ENCODE measurements around the gene PROM1.

Gene PROM1

DNA sequence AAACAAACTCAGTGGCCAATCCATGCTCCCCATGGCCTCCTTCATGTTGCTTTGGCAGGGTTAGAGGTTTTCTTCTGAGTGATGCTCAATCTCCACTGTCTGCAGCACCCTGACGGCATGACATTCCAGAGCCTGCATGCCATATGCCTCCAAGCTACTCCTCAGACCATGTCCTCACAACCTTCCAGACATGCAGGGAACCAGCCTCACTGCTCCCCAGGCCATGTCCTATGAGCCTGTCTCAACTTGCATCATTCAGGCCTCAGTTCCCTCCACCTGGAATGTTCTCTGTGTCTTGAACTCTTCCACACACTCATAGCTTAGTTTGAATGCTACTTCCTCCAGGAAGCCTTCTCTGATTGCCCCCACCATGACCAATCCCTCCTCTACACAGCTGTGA lies 18.8 kb downstream of the PROM1 start:
- no peak for DNase-seq (ENCODE audit: low spot score)

DNA sequence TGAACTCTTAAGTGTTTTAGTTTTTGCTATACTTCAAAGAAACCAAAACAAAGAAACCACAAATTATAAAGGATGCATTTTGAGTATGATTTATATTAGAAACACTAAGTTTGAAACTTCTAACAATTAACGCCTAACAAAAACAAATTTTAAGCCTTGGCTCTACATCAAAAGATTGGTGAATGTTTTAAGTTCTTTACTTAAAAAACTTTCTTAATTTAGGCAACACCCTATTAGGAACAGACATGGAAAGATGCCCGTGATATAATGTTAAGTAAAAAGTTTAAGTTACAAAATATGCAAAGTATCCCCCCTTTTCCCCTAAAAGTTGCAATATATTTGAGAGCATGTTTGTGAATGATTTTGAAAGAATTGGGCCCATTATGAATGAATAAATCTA lies 21.2 kb downstream of the PROM1 start:
- DNase-seq (ENCODE audit: low spot score) = no peak

DNA sequence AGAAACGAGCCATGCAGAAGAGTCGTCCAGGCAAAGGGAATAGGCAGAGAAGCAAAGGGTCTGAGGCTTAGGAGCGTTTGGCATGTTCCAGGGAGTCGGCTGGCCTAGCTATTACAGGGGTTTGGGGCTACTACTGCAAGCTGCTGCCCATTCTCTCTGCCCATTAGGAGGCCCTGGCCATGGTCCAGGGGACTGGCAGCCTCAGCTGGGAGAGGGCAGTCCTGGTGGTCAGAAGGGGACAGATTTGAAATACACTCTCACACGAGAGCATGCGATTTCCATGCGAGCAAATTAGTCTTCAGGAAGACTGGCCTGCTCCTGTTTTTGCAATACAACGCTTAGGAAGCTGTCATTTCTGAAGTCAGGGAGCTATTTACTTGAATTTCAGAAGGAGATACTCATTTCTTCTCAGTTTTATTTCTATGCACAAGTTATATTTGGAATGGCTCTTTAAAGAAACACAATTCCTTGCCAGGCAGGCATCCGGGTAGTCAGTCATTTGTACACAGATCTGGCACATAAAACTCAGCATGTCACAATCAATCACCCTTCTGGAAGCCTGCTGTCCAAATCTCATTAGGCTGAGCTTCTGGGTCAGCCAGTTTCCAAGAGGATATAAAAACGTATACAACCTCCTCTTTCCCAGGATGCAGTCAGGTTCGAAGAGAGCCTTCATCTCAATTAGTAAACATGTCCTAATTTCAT lies 27.0 kb downstream of the PROM1 start:
- no peak for DNase-seq (ENCODE audit: low spot score)

DNA sequence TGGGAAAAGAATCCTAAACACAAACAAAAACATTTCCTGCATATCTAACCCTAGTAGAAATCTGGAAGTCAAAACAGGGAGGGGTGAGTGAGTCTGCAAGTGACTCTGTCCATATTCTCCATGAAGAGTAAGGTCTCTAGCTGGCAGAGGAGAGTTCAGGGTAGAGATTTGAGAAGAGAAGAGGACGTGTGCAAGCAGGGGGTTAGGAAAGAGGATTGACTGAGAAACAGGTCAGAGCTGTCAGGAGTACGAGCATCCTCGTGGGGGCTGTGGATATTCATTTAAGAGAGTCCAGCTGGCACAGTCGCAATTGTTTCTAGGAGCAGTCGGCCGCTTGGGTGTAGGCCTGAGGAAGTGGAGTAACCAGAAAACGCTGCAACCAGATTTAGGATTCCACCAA lies 27.9 kb downstream of the PROM1 start:
- no peak for DNase-seq (ENCODE audit: low spot score)

DNA sequence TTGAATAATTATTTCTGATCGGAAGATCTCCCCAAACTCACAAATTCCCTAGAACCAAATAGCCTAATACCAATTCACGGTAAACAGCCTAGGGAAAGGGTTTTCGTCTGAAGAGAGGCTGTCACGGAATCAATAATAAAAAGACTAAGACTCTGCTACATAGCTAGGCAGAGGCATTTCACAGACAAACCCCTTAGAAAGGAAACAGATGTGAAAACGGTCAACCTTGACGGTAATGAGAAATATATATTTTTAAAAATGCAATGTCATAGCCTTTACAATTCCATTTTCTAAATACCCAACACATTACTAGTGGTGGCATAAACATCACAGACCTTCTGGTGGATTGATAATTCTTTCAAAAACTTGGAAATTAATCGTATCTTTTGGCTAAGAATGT lies 28.4 kb downstream of the PROM1 start:
- DNase-seq (ENCODE audit: low spot score) = no peak

DNA sequence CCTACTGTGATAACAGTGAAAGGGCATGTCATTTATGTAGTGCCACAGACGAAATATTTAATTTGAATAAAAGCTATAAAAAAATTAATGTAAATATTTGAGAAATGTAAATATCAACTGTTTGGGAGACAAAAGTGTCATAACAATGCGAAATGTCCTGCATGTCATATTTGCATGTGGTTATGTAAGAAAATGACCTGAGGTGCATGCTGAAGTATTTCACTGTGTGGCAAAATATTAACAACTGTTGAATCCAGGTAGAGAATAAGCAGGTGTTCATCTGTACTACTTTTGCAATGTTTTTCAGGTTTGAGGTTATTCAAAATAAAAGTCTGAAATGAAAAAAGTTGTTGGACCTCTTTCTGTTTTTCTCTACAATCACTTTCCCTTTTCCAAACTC lies 30.9 kb downstream of the PROM1 start:
- no peak for DNase-seq (ENCODE audit: low spot score)

DNA sequence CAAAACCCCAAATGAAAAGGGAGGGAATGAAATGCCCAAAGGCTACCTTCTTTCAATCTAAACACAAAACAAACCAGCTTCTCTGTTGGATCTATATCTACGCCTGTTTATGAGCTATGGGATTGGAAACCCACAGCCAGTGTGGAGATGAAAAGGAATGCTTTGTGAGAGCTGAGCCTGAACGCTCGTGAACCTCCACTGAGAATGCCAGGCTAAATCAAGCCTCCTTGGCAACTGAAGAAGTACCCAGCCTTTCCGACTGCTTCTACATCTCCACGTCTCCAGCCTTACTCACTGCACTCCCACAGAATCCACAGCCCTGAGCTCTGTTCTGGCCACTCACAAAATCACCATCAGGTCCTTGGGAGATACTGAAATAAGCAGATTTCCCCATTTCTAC lies 31.8 kb downstream of the PROM1 start:
- DNase-seq (ENCODE audit: low spot score) = no peak

DNA sequence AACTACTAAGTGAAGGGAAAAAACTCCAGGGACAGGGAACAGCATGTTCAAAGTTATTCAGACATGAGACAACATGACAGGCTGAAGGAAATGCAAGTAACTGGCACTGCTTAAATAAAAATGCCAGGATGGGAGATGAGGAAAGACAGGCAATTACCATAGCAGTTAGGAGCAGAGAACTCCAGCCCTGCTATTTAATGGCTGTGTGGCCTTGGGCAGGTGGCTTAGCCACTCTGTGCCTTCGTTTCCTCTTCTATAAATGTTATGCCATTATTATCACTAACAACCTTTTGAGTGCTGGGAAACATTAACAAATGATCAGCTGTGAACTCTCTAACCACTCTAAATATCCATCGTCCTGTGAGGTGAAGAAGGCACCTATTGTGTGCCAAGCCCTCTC lies 32.7 kb downstream of the PROM1 start:
- DNase-seq (ENCODE audit: low spot score) = no peak

DNA sequence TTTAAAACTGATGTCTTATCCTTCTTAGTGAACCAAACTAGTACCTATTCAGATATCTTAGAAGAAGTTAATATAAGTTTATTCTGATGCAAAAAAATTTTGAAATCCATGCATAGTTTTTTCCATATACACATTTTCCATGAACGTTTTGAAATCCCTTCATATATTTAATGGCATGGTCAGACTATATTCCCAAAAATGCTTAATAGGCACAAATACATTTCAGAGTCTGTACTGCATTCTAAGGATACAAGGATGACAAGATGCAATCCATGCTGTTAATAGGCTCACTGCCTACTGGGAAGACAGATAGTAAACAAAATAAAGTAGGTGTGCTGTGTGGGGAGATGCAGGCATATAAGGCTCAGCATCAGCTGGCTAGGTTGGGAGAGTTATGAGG lies 33.2 kb downstream of the PROM1 start:
- no peak for DNase-seq (ENCODE audit: low spot score)

DNA sequence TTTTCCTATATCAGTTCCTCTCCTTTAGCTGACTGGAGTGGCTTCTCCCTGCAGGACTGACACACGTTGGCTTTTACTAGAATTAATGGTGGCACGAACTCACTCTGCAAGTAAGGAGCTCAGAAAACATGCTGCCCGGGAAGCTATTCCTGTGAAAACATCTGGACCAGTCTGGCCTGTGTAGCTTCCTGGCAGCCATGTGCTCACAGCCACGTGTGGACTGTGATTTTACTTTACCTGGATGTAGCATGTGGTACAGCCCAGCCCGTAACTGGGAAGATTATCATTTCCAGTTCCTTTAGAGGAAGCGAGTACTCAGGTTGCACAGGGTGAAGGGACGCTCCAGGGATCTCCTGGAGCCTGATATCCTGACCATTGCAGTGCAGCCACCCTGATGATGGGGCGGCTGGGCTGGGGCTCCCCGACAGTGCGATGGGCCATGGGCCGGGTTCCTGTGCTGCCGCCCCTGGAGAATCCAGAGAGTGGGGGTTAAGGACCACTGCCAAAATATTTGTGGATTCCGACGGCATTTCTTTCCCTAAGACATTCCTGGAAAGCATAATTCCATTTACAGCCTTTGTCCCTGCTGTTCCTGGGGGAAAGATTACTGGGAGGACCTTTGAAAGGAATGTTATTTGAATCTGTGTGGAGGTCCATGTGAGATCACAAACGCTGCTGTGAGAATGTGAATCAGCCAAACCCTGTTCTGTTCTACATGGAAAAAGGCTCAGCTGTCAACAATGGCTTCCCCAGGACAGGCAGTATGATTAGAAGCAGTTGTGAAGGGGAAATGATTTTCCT lies 35.0 kb downstream of the PROM1 start:
- no peak for DNase-seq (ENCODE audit: low spot score)

DNA sequence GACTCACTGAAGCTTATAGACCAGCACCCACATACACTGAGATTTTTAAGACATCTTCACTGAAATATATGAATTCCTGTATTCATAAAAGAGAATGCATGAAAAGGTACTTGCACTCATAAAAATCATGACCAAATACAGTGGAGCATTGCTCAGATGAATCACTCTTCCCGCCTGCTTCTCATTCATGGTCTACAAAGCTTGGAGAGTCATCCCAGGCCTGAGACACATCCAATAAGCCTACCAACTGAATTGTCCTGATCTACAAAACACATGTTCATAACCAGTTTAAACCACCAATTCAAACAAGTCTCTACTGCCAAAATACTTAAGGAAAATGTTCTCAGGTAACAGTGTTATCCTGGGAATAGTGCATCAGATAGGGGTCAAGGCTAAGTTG lies 38.1 kb downstream of the PROM1 start:
- no peak for DNase-seq (ENCODE audit: low spot score)

DNA sequence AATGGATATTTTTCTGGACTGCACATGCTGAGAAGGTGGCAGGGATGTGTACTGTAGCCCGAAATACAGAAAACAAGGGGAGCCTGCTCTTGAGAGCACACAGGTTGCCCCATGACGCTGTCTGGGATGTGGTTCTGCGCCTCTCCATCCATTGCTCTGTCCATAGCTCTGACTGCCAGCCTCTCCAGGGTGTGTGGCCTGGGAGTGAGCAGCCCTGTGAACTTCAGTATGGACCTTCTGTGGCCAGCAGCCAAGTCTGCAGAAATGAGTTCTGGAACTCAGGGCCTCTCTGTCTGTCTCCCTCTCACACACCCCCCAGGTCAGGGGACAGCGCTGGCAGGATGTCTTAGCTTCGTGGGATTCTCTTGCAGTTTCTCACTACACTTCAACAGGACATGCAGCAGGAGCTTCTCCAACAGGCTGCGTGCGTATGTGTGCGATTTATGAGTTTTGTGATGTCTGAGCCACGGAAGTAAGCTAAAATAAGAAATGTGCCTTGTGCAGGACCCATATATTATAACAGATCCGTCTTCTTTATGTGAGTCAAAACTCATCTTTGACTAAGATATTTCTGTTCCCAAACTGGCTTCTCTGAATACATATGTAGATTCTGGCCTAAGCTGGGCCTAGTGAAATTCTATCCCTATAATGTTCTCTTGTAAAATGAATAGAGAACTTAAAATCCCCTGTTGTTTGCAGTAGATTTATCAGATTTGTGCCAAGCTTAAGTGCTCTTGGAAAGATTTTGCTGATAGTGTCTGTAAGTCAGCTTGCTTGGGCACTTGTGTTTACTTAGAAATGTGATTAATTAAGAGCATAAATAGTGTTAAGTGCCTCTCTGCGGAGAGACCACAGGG lies 40.0 kb downstream of the PROM1 start:
- no peak for DNase-seq (ENCODE audit: low spot score)

DNA sequence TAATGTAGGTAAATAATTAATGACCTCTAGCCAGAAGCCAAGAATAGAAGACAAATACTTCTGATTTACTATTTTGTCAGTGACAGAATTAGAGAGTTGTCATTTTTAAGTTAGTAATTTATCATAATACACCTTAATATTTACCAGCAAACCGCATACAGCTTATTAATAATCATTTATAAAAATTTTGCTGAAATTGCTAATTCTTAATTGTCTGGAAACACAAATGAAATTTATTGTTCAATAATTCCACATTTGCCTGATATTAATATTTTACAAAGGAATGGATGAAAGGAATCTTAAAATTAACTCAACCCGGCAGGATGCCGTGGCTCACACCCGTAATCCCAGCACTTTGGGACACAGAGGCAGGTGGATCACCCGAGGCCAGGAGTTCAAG lies 44.7 kb downstream of the PROM1 start:
- no peak for DNase-seq (ENCODE audit: low spot score)

DNA sequence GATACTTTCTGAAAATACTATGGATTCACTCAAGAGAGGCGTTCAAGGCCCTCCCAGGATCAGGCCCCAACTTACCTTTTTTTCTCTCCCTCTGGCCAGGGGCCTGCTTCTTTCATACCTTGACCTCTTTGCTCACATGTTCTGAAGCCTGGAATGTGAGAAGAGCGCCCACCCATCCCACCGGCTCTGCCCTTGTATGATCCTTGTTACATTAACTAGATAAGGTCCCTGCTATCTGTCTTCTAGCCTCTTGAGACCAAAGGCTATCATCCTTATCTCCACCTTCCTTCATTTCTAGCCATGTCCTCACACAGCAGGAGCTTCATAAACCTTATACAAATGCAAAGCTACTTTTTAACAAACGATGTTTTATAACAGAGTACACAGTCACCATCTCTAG lies 45.9 kb downstream of the PROM1 start:
- no peak for DNase-seq (ENCODE audit: low spot score)

DNA sequence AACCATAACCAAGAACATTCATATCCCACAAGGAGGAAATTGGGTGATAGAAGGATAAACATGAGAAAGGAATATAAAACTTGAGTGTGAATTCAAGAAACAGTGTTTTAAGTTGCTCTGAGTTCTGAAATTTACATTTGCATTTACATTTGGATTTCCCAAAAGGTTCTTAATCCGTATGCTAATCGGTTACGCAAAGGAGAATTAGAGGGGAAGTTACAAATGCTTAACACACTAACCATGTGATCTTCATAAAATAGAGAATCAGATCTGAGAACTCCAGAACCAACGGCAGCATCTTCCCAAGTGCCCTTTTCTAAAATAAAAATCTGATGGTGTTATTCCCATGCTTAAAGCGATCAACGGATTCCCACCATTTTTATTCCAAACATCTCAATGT lies 48.0 kb downstream of the PROM1 start:
- DNase-seq (ENCODE audit: low spot score) = no peak

DNA sequence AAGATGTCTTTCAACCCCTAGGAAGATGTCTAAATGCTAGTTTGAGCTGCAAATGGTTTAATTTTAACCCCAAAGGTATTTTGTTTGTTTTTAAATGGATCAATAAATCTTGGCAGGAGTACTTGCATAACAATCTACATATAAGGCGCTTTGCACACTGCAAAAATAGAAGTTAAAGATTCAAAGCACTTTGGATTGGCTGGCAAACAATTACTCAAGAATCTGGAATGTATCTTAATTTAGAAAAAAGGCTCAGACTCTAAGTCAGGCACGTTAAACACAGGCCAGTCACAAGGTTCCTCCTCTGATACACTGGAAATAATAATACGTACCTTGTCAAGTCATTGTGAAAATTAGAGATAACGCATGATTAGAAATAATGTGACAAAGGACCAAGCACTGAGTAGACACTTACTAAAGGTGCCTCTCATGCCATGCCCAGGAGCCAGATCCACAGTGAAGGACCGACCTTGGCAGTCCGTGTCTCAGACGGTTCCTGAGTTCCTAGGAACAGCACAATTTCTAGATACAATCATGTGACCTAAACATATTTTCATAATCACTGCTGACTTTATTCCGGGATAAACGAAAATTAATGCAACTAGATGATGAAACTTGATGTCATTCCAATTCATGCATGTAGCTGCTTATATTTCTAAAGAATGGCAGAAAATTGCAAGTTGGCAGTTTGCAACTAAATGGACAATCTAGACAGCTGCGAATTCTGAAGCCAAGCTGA lies 49.6 kb downstream of the PROM1 start:
- DNase-seq (ENCODE audit: low spot score) = no peak

DNA sequence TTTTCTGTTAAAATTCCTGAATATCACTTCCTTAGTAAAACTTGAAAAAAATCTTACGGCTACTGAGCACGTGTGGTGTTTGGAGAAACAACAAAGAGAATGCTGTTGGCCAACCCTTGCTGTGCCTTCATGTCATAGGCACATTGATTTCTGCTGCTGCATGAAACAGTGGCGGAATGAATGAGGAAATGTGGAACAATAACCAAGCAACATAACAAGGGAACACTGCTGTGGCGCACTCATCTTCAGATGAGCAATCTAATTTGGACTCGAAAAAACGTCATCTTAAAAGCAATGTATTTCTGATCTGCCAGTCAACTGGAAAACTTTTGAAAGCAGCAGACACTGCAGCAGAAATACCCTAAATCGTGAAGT lies 51.4 kb downstream of the PROM1 start:
- DNase-seq (ENCODE audit: low spot score) = no peak

DNA sequence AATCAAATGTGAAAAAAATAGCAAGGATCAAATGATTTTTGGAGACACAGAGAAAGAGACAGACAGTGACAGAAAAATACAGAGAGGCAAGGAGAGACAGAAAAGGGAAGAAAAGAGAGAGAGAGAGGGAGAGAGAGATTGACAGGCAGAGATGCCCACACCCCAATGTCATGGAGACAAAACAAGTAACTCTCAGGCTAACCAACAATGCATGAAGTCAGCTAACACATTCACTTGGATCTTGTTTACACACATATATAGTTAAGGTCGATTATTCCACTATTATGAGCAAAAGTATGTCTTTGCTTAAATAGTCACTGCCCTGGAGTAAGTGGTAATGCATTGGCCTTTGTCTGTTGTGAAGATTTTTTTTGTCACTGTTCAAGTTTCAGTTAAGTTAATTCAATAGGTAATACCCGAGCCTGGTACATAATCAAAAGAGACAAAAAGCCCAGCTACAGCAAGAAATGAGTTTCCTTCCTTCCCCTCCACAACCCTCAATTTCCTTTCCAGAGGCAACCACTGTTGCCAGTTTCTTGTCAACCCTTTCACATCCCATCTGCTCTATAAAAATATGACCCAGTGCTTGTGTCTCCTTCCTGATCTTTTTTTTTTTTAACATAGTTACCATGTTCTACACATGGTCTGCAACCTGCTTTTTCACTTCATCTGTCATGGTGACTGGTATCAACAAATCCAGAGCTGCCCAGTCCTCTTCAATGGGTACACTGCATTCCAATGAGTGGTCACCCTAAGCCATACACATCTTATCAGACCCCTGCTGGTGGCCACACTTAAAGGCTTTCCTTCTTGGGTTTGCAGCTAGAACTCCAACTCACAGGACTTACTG lies 52.1 kb downstream of the PROM1 start:
- DNase-seq (ENCODE audit: low spot score) = no peak

DNA sequence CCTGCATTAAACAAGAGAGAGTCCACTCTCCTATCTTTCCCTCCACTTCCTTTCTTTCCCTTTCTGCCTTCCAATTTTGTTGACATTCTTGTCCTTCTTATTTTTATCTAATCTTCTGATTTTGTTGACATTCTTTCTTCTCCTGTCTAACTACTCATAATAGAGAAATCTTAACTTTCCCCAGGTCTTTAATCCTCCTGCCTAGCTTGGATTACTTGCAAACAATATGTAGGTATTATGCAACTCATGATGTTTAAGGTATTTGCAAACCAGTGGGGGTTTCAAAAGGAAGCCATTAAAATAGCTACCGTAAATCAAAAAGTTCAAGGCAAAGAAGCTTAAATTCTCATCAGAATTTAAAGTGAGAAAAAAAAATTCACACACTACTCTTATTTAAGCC lies 53.9 kb downstream of the PROM1 start:
- DNase-seq (ENCODE audit: low spot score) = no peak

DNA sequence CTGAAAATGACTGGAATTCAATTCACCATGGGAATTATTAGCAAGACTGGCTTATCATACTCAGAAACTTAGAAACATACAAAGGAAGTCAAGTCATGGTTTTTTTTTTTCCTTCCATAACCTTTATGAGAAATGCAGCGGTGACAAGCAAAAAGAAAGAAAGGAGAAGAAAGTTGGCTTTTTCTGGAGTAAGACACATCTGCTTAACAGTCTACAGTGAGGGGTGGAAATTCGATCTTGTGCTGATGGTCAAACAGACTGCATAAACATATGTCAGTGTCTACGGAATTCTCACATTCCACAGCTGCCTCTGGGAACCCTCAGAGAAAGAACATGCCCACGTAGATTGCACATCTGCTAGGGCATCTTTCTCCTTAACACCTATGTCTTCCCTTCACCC lies 54.6 kb downstream of the PROM1 start:
- DNase-seq (ENCODE audit: low spot score) = peak; percentile 36

DNA sequence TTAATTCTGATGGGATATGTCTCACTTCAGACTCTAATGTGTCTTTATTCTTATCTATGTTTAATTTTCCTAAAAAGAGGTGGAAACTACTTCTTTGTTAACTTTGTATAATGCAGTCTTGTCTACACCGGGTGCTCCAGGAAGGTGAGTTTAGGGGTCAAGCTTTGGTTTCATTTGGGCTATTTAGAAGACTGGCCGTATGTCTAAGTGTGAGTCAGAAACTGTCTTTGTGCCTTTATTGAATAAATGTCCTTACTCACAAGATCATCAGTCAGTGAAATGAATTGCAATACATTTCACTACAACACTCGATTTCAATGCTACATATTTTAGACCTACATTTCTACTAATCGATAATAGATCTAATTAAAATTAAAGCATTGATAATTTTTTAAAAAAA lies 56.2 kb downstream of the PROM1 start:
- DNase-seq (ENCODE audit: low spot score) = no peak

Measured in GM03348 (cell line).